LNCAP (cell line): ENCODE data around the gene PDLIM1.

Experiments used
- TF ChIP-seq, protein P1 (sequence below): fragments of 450-650 bp; IDR thresholded peaks from 2 replicates; pipeline ENCODE4 v1.5.1; 2017; ENCODE audit warnings: mild to moderate bottlenecking

The PDLIM1 gene

DNA sequence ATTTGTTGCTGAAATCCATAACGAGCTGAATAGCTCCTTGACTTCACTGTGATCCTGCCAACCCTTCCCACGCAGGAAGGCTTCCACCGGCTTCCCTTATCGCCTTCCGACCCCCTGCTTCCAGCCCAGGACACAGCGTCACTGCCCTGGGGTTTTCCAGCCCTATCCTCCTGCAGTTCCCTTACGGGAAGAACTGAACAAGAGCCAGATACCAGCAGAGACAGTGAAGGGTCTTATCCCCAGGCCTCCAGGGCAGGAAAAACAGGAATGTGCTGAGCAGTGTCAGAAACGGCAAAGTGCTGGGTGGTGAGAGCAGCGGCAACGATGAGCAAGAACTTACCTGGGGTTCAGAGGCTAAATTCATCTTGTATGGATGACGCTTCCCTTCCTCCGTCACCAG, 22.4 kb downstream of the PDLIM1 start:
- TF ChIP-seq, protein P1, sequence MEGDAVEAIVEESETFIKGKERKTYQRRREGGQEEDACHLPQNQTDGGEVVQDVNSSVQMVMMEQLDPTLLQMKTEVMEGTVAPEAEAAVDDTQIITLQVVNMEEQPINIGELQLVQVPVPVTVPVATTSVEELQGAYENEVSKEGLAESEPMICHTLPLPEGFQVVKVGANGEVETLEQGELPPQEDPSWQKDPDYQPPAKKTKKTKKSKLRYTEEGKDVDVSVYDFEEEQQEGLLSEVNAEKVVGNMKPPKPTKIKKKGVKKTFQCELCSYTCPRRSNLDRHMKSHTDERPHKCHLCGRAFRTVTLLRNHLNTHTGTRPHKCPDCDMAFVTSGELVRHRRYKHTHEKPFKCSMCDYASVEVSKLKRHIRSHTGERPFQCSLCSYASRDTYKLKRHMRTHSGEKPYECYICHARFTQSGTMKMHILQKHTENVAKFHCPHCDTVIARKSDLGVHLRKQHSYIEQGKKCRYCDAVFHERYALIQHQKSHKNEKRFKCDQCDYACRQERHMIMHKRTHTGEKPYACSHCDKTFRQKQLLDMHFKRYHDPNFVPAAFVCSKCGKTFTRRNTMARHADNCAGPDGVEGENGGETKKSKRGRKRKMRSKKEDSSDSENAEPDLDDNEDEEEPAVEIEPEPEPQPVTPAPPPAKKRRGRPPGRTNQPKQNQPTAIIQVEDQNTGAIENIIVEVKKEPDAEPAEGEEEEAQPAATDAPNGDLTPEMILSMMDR, result no peak

DNA sequence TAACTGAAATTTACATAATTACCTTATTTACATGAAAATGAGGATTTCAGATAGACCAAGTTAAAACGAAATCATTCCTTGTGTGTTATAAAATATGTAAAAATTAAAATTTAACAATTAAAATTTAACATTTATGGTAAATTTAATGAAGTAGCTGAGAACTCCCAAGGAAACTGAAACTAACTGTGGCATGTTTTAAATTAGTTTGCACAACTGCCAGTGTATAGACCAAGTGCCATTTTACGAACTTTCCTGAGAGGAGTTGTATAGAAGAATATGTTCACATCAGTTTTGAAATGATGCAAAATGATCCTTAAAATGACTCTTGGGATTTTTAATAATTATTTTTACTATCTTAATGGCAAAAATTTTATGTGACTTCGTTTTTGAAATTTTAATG, 23.6 kb downstream of the PDLIM1 start:
- TF ChIP-seq, protein P1, result no peak

DNA sequence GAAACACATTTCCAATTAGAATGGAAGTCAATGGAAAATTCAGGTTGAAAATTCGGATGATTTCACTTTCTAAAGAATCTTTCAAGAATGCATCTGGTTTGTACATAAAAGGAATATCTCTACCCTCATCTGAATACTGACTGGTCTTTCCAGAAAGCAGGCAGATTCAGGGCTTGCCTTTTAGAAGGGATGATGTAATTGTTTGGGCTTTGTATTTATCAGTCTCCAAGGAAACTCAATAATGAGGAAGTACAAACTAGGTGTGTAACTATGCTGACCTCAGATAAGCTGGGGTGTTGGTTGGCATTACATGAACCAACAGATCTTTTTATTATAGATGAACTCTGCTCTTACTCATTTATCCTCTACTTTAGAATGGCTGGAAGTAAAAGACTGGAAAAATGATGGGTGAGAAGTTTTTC, 24.1 kb downstream of the PDLIM1 start:
- TF ChIP-seq, protein P1, result no peak

DNA sequence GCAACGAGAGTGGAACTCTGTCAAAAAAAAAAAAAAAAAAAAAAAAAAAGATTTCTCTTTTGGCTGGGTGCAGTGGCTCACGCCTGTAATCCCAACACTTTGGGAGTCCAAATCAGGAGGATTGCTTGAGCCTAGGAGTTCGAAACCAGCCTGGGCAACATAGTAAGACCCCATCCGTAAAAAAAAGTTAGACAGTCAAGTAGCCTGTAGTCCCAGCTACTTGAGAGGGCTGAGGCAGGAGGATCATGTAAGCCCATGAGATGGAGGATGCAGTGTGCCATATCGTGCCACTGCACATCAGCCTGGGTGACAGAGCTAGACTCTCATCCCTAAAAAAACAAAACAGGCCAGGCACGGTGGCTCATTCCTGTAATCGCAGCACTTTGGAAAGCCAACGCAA, 25.2 kb downstream of the PDLIM1 start:
- TF ChIP-seq, protein P1, result no peak

DNA sequence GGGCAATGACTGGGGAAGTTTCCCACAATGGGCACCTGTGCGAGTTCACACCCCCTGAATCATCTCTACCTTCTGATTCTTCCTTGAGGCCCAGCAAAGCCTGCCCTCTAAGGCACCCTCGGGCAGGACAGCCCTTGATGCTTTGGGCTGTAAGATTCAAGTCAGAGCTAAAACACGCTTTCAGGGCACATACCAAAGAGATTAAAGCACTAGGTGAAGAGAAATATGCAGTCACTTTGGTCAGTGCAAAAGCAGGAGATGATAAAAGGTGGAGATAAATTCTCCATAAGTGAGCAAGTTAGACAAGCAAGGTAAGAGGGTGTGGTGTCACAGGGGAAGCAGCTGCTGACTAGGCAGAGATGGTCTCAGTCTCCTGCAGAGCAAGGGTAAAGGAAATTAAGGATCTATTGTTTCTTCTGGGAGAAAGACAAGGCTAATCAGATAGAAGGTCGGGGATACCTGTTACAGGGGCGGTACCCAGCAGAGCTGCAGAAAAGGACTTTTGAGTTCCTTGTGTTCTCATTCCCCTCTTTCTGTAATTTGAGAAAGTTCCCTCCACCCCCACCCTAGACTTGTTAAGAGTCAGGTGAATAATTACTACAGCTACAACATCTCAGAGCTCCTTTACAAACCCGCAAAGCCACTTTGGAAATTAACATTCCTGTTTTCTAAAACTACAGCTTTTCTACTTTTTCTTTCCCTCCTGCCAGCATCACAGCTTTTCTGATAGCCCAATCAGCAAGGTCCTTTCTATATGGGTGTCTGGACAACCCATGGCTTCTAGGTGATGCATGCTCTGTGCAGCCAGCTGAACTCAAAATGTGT, 26.4 kb downstream of the PDLIM1 start:
- TF ChIP-seq, protein P1, result no peak

DNA sequence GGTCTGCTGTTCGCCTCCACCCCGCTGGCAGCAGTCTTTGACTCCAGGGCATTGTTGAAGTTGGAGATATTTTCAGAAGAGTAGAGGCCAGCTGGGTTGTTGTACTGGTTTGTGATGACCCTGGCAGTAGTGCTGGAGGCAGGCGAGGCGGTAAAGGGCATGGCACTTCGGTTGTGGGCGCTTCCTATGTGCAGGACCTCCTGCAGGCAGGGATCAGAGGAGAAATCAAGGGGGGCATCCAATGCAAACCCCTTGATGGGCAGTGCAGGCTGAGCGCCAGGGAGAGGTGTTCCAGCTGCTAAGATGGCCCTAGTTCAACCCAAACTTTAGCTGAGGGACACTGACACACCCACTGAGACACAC, 27.0 kb downstream of the PDLIM1 start:
- TF ChIP-seq, protein P1, result no peak

DNA sequence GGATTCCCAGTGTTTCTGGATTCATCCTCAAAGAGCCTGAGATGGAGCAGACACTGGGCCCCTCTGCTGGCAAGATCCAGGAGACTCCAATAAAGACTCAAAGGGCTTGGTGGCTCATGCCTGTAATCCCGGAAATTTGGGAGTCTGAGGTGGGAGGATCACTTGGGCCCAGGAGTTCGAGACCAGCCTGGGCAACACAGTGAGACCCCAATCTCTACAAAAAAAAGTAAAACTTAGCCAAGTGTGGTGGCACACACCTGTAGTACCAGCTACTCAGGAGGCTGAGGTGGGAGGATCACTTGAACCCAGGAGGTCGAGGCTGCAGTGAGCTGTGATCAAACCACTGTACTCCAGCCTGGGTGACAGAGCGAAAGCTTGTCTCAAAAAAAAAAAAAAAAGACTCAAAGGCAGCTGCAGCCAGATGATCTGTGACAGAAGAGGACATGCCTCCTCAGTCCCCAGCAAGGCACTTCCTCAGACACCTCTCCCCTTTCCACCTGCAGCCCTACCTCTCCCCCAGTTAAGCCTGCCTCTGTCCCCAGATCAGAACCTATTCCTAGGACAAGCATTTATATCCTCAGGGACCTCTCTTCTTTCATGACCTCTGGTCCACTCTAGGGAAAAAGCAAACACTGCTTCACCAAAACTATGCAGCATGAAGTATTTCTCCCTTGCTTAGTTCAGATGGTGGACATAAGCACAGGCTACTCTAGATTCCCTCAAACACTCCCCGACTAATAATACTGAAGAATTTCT, 27.9 kb downstream of the PDLIM1 start:
- TF ChIP-seq, protein P1, result no peak
